Adrenal gland (tissue), 5 donors: ENCODE data around the gene PRKAR1B.

Experiments
- POLR2A ChIP-seq, 2 donors: fragments of 450-650 bp; IDR thresholded peaks; one replicate each; pipeline ENCODE4 v1.6.1; 2017; ENCODE audit warnings: antibody characterized with exemption in 2 of 2, mild to moderate bottlenecking in 2 of 2, moderate library complexity in 1 of 2
- TF ChIP-seq, protein P1 (sequence below), 6 experiments: fragments of 450-650 bp in 4 of 6; fragments of 200-600 bp in 2 of 6; sonication (generic) in 1 of 6; IDR thresholded peaks; 1 replicate in 5 of 6; 2 replicates in 1 of 6; pipeline versions ENCODE4 v1.5.1 to v1.8.0; 2016 to 2021; ENCODE audit warnings: antibody characterized with exemption in 6 of 6, mild to moderate bottlenecking in 2 of 6, moderate library complexity in 1 of 6
- donor health status: DM: no; HTN: no; CAD: no.

DNA sequence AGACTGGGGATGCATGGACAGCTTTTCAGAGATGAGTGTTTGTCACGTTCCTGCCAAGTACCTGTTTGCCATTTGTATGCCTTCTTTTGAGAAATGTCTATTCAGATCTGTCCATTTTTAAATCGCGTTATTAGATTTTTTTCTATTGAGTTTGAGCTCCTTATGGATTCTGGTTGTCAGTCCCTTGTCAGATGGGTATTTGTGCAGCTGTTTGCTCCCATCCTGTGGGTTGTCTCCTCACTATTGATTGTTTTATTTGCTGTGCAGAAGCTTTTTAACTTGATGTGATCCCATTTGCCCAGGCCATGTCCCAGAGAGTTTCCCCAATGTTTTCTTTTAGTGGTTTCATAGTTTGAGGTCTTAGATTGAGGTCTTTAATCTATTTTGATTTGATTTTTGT is 5.5 kb upstream of the PRKAR1B start:
- TF ChIP-seq, protein P1, sequence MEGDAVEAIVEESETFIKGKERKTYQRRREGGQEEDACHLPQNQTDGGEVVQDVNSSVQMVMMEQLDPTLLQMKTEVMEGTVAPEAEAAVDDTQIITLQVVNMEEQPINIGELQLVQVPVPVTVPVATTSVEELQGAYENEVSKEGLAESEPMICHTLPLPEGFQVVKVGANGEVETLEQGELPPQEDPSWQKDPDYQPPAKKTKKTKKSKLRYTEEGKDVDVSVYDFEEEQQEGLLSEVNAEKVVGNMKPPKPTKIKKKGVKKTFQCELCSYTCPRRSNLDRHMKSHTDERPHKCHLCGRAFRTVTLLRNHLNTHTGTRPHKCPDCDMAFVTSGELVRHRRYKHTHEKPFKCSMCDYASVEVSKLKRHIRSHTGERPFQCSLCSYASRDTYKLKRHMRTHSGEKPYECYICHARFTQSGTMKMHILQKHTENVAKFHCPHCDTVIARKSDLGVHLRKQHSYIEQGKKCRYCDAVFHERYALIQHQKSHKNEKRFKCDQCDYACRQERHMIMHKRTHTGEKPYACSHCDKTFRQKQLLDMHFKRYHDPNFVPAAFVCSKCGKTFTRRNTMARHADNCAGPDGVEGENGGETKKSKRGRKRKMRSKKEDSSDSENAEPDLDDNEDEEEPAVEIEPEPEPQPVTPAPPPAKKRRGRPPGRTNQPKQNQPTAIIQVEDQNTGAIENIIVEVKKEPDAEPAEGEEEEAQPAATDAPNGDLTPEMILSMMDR (IDR thresholded peaks at IDR 0.05) = no peak
- no peak for TF ChIP-seq POLR2A (IDR thresholded peaks at IDR 0.05)
